GM19468 (cell line): ENCODE measurements around the gene TMEM95.

Experiments used
- ATAC-seq: cut with Tn5 transposase; IDR thresholded peaks from one replicate; pipeline ENCODE4 v1.9.1; 2021; ENCODE audit warnings: mild to moderate bottlenecking, moderate library complexity, moderate number of reproducible peaks; ENCODE audit not compliant: unreplicated experiment; ENCODE audit errors: extremely low read depth

Gene TMEM95

DNA sequence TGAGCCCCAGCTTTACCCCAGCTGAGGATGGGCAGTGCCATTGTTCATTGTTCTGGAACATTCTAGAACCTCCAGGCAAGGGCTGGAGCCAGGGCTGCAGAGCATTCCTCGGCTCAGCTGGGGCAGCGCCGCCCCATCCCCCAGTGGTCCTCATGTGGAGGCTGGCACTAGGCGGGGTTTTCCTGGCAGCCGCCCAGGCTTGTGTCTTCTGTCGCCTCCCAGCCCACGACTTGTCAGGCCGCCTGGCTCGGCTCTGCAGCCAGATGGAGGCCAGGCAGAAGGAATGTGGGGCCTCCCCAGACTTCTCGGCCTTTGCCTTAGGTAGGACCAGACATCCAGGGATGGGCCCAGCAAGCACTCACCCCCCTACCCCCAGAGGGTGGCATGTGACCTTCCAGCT is at the start of gene TMEM95:
Gene TMEM95 (plus strand): TSS at position 104 of the 400 bp plus-strand sequence. CDS start 49 bp downstream, at position 153.
- no peak for ATAC-seq

GRCh38 chr17:7306911-7307685 is 47.9 kb upstream of the TMEM95 start, which contains the start of gene EIF5A:
EIF5A (plus strand) TSS chr17:7307628; CDS start chr17:7309636, 2,008 bp downstream.
- peak; percentile 54 for ATAC-seq

- no peak for ATAC-seq
Measured at GRCh38 chr17:7307686-7308624, 47.0 kb upstream of the TMEM95 start.

DNA sequence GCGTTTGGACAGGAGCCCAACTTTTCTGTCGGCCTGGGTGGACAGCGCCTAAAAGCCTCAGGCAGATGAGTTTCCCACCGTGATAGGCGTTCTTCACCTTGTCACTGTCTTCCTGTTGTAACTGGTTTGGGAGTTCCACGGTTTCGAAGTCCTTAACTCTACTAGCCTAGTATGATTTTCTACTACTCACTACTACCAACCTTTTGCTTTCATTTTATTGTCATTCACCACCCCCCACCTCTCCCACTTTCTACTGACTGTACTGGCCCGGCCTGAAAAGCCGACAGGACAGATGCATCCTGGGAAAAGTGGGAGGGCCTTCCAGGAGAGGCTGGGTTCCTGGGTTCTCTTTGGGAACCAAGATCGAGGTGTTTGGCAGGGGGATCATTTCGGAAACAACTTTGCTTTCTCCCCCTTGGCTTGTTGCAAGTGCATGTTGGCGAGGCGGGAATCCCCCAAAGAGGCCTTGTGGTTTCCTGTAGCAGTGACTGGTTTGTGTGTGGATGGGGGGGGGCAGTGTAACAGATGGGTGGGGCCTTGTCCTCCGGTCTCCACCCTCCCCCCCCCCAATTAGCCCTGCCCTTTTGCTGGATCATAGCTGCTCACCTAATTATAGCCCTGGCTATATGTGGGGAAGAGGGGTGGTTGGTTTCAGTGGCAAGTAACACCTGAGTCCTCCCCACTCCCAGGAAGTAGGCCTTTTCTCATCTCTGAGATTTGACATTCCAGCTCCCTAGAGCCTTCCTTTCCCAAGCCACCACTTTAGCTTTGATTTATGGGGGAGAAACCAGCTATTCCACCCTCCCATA is 46.1 kb upstream of the TMEM95 start:
- ATAC-seq, result no peak

DNA sequence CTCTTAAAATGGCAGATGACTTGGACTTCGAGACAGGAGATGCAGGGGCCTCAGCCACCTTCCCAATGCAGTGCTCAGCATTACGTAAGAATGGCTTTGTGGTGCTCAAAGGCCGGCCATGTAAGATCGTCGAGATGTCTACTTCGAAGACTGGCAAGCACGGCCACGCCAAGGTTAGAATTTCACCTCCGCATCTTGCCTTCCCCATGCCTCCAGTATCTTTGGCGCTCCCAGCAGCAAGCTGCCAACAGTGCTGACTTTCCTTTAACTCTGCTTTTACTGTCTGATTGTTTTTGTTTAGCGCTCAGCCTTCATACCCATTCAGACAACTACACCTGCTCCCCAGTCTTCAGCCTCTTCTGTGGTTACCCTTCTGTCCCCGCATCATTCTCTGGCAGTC is 45.3 kb upstream of the TMEM95 start:
- ATAC-seq, result no peak

- ATAC-seq, result no peak
Measured at GRCh38 chr17:7311110-7311705, 43.7 kb upstream of the TMEM95 start.

- ATAC-seq, result no peak
Measured at GRCh38 chr17:7312432-7313087, 42.4 kb upstream of the TMEM95 start.

DNA sequence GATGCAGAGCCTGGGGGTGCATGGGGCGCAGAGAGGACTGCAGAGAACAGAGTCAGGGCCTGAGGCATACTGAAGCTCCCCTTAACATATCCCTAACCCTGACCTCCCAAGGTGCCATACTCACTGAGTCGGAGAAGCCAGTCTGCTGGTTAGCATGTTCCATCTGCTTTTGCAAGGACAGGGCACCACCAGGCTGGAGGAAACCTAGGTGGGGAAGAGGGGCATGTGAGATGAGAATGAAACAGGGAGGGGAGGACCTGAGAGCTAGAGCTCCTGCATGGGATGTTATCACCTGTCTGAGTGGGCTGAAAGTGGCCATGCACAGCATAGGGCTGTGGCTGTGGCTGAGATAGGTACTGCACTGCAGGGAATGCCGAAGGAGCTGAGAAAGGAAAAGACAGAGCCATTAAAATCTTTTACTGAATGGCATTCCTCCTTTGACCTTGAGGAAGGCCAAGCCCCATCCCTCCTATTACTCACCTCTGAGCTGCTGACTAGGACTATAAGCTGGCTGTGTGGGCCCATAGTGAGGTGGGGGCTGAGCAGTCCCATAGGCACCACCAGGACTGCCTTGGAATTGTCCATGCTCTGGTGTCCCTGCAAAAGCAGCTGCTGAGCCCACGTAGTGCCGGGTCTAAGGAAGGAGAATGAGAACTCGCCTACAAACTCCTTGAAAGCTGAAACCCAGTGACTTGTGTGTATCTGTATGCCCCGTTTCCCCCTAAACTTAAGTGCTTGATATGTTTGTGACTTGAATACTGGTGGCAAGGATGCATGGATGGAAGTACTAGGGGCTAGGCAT is 41.7 kb upstream of the TMEM95 start:
- no peak for ATAC-seq

- ATAC-seq, result no peak
Measured at GRCh38 chr17:7313890-7314718, 40.9 kb upstream of the TMEM95 start.

- no peak for ATAC-seq
Measured at GRCh38 chr17:7314719-7315569, 40.0 kb upstream of the TMEM95 start, which contains the start of gene GPS2. GPS2 (minus strand) TSS chr17:7315360; CDS start chr17:7315052, 308 bp downstream.

GRCh38 chr17:7315570-7316235 is 39.3 kb upstream of the TMEM95 start:
- ATAC-seq, result no peak

- ATAC-seq, result no peak
Measured at GRCh38 chr17:7317161-7317803, 37.7 kb upstream of the TMEM95 start.

- ATAC-seq, result no peak
Measured at GRCh38 chr17:7318121-7318860, 36.7 kb upstream of the TMEM95 start.

DNA sequence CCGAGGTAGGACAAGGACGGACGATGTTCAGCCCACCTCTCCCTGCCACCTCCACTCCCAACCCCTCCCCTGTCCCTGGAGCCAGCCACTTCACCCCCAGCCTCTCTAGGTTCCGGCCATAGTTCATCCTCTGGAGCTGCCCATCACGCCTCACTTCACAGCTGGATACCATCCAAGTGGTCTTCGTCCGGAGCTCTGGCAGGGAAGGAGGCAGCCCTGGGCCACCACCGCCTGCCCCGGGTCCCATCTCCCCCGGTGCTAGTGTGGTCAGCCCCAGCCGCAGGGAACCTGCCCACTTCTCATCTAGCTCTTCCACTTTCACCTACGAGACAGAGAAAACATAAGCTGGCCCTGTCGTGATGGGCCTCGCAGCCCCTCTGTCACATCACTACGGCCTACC is 33.5 kb upstream of the TMEM95 start:
- no peak for ATAC-seq
